Measurements from ENCODE around the gene COPS3.

The COPS3 gene

DNA sequence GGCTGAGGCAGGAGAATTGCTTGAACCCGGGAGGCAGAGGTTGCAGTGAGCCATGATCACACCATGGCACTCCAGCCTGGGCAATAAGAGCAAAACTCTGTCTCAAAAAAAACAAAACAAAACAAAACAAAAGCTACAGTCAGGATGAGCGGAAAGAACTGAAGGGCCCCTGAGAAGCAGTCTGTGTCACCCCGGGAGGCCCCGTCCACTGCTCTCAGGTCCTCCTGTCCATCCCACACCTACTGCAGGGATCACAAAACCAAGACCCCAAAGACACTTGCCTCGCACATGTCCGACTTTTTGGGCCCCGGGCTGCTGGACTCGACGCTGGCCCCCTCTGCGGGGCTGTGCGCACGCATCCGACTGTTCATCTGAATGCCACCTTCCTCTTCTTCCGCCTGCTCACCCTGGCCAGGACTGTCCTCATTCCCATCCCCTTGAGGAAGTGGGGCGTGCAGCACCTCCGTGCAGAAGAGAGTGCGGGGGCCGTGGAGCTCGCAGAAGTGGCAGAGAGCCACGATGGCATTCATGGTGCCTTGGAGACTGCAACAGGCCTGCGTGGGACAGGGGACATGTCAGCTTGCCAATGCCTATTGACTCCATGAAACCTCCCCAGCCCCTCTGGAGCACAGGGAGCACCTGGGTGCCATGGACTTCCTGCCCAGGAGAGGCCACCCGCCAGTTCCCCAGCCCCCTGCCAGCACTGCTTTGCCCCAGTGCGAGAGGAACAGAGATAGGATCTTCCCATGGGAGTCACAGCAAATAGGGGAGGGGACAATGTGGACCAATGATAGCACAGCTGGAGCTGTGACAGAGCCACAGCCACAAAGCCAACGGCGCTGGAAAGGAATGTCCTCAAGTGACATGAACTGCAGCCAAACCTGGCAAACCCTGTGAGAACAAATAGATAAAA lies 53.2 kb downstream of the COPS3 start:
- no peak overlapping the region for H3K4me3 ChIP-seq (ENCODE audit: low read depth, low read length)
- in situ Hi-C loops (cut with HindIII; ENCODE audit: low sequenced_read_pairs) = no loop called here
- TF ChIP-seq, protein P1, sequence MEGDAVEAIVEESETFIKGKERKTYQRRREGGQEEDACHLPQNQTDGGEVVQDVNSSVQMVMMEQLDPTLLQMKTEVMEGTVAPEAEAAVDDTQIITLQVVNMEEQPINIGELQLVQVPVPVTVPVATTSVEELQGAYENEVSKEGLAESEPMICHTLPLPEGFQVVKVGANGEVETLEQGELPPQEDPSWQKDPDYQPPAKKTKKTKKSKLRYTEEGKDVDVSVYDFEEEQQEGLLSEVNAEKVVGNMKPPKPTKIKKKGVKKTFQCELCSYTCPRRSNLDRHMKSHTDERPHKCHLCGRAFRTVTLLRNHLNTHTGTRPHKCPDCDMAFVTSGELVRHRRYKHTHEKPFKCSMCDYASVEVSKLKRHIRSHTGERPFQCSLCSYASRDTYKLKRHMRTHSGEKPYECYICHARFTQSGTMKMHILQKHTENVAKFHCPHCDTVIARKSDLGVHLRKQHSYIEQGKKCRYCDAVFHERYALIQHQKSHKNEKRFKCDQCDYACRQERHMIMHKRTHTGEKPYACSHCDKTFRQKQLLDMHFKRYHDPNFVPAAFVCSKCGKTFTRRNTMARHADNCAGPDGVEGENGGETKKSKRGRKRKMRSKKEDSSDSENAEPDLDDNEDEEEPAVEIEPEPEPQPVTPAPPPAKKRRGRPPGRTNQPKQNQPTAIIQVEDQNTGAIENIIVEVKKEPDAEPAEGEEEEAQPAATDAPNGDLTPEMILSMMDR (IDR thresholded peaks at IDR 0.05; ENCODE audit: low read depth, low read length, missing control alignments) = no peak
- DNase-seq (ENCODE audit: low read depth) = no peak

DNA sequence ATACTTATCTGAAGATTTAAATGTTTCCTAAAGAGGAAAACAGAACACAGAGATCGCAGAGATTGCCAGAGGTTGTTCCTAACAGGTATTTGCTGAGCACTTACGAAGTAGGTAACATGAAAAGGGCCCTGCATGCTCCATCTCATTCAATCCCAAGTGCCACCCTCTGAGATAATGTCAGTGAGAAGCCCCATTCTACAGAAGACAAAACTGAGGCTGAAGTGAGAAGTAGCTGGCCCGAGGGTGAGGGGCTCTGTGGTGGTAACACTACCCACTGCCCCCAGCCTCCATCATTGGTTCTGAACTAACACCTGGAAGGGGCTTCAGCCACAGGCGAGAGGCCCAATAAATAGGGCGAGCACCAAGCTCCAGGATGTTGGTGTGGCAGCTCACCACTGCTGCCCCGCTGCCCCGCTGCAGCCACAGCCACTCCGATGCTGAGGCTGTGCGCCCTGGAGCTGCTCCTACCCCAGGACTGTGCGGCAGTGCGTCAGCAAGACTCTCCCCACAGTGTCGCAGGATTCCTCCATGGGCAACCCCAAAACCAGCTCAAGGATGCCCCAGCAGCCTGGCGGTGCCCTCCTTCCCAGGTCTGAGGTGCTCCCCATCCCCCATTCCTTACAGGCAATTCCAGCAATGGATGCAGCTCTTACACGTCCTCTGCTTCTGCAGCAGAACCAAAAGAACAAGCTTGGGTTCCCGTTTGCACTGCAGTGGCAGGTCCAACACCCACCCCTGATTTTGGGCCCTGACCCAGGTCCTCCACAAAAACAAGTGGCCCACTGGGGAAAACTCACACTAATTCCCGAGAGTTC lies 54.4 kb downstream of the COPS3 start:
- no peak overlapping the region for H3K4me3 ChIP-seq (ENCODE audit: low read depth, low read length)
- no peak for DNase-seq (ENCODE audit: low read depth)
- in situ Hi-C loops (cut with HindIII; ENCODE audit: low sequenced_read_pairs) = no loop called here
- TF ChIP-seq, protein P1 (IDR thresholded peaks at IDR 0.05; ENCODE audit: low read depth, low read length, missing control alignments) = no peak

DNA sequence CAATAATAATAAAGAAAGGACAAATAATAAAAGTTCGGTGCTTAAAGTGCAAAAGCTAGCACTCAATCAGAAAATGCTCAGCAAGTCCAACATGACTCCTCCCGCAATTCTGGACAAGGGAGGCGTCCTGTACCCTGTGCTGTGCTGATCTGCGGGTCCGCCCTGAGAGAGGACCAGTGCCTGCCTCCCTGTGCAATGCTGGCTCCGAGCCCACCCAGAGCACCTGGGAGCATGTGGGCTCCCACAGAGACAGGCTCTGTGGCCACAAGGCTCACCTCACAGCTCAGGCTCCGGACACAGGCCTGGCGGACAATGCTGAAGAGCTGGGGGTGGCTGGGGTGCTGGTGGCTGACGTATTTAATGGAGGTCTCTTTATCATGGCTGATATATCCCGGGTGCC lies 55.1 kb downstream of the COPS3 start:
- in situ Hi-C loops (cut with HindIII; ENCODE audit: low sequenced_read_pairs) = no loop called here
- no peak overlapping the region for H3K4me3 ChIP-seq (ENCODE audit: low read depth, low read length)
- no peak for DNase-seq (ENCODE audit: low read depth)
- TF ChIP-seq, protein P1 (IDR thresholded peaks at IDR 0.05; ENCODE audit: low read depth, low read length, missing control alignments) = no peak

DNA sequence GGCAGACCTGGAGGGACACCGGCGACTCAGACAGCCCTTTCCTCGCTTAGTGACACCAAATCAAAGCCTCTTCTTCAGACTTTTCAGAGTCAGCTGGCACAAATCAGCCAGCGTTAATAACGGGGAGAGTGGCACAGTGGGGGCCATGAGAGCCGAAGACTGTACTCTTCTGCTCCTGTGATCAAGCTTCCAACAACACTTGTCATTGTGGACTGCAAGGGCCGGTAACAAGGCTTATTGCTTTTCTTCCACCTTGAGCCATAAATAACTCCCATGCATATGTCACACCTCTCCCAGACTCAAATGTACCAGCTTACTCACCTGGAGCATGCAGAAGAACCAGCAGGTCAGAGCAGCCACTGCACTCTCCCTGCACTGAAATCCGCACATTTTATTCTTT lies 56.9 kb downstream of the COPS3 start:
- H3K4me3 ChIP-seq (ENCODE audit: low read depth, low read length) = no peak overlapping the region
- in situ Hi-C loops (cut with HindIII; ENCODE audit: low sequenced_read_pairs) = loop anchor here (5.0 kb wide), 1 partner anchor 48 kb away; no protein-coding TSS in a partner anchor
- DNase-seq (ENCODE audit: low read depth) = no peak
- TF ChIP-seq, protein P1 (IDR thresholded peaks at IDR 0.05; ENCODE audit: low read depth, low read length, missing control alignments) = no peak

DNA sequence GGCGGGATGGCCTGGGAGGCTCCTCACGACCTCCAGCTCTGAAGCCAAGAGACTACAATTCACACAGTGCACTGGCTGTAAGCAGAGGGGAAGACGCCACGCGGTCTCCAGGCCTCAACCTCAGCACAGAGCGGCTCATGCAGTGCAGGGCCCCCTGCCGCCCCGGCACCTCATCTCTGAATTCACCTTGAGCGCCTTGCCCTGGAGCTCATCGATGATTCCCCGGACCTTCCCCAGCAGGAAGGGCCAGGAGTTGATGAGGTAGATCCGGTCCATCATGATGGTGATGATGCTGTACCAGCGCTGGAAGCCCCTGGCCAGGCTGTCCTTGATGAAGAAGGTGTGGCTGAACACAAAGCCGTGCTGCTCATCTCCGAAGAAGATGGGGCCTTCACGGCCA lies 57.3 kb downstream of the COPS3 start:
- in situ Hi-C loops (cut with HindIII; ENCODE audit: low sequenced_read_pairs) = loop anchor here (5.0 kb wide), 1 partner anchor 49 kb away; no protein-coding TSS in a partner anchor
- TF ChIP-seq, protein P1 (IDR thresholded peaks at IDR 0.05; ENCODE audit: low read depth, low read length, missing control alignments) = no peak
- no peak overlapping the region for H3K4me3 ChIP-seq (ENCODE audit: low read depth, low read length)

DNA sequence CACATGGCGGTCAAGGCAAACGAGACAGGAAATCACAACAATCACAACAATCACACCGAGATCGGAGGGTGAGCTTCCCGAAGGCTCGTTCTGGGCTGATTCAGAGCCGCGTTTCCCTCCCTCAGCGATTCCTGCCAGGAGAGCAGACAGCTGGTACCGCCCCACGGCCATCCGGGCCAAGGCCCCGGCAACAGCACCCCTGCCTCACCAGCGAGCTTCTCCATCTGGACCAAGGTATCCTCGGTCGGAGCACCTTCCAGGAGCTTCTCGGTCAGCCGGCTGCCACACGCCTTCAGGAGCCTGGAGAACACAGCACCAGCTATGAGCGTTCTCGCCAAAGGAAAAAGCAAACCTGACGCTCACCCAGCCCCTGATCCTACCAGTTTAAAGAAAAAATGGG lies 59.7 kb downstream of the COPS3 start:
- TF ChIP-seq, protein P1 (IDR thresholded peaks at IDR 0.05; ENCODE audit: low read depth, low read length, missing control alignments) = no peak
- no peak for DNase-seq (ENCODE audit: low read depth)
- in situ Hi-C loops (cut with HindIII; ENCODE audit: low sequenced_read_pairs) = loop anchor here (5.0 kb wide), 1 partner anchor 51 kb away; no protein-coding TSS in a partner anchor
- H3K4me3 ChIP-seq (ENCODE audit: low read depth, low read length) = no peak overlapping the region

More for the DNA sequence above, 57.3 kb downstream of the COPS3 start:
- DNase-seq (ENCODE audit: low read depth) = no peak
